B cell (primary cell): Measurements from ENCODE around the gene GPX3.

Experiments used
- CTCF ChIP-seq: fragments of 200-600 bp; IDR thresholded peaks from one replicate; pipeline ENCODE4 v1.8.0; 2022; ENCODE audit warnings: antibody characterized with exemption, mild to moderate bottlenecking
- EZH2 ChIP-seq: IDR thresholded peaks from 2 replicates; pipeline ENCODE4 v1.6.1; 2012; ENCODE audit warnings: borderline replicate concordance, low read depth, mild to moderate bottlenecking, moderate library complexity, low read length; ENCODE audit not compliant: insufficient read depth, poor library complexity, severe bottlenecking

GRCh38 chr5:151048526-151048925 is 28.1 kb downstream of the GPX3 start:
- TF ChIP-seq EZH2 (no peak), CTCF (no peak)
